Esophagus squamous epithelium (tissue), 5 donors: ENCODE measurements around the gene CYSTM1. TPM values are rescaled to one million over a fixed set of nuclear protein-coding genes. Genes with fewer than 3 reads are reported as not detected.

Experiments used
- DNase-seq: peaks from one replicate; lab custom pipeline; 2025; lab: John Stamatoyannopoulos, UW
- H3K27ac ChIP-seq, 4 donors: fragments of 200-600 bp; sonication (generic); one replicate each; pipeline ENCODE4 v1.5.1; 2016 to 2019; ENCODE audit warnings: mild to moderate bottlenecking in 1 of 4
- H3K27me3 ChIP-seq, 4 donors: fragments of 200-600 bp; sonication (generic); 1 replicate in 3 of 4; 2 replicates in 1 of 4; pipeline versions ENCODE4 v1.5.1 to v1.6.0; 2017 to 2021; ENCODE audit warnings: antibody characterized with exemption in 1 of 4
- H3K36me3 ChIP-seq, 3 donors: fragments of 200-600 bp; sonication (generic); one replicate each; pipeline ENCODE4 v1.5.1; 2016 to 2019
- H3K4me1 ChIP-seq, 3 donors: fragments of 200-600 bp; sonication (generic); one replicate each; pipeline ENCODE4 v1.5.1; 2017 to 2019
- H3K4me3 ChIP-seq, 4 donors: fragments of 200-600 bp; sonication (generic); 1 replicate in 3 of 4; 2 replicates in 1 of 4; pipeline ENCODE4 v1.5.1; 2016 to 2019; ENCODE audit warnings: mild to moderate bottlenecking in 2 of 4, moderate library complexity in 1 of 4
- H3K9me3 ChIP-seq, 3 donors: fragments of 200-600 bp; sonication (generic); one replicate each; pipeline ENCODE4 v1.5.1; 2016 to 2019
- CTCF ChIP-seq, 6 experiments: fragments of 450-650 bp in 4 of 6; fragments of 200-600 bp in 2 of 6; sonication (generic) in 2 of 6; IDR thresholded peaks; one replicate each; pipeline ENCODE4 v1.5.1; 2016 to 2019; ENCODE audit warnings: antibody characterized with exemption in 6 of 6, mild to moderate bottlenecking in 4 of 6, moderate library complexity in 4 of 6
- POLR2A ChIP-seq, 4 donors: fragments of 450-650 bp; IDR thresholded peaks; one replicate each; pipeline ENCODE4 v1.6.1; 2017; ENCODE audit warnings: antibody characterized with exemption in 4 of 4, mild to moderate bottlenecking in 4 of 4, moderate library complexity in 3 of 4
- WGBS, 2 donors: methylation state at CpG; one replicate each; pipeline ENCODE4 v1.1.5; 2018; 5-methylcytosine and 5-hydroxymethylcytosine counted together
- intact Hi-C: fragments of 100-400 bp; cut with DNase I; formaldehyde crosslinking; loops from one replicate; pipeline ENCODE4 v1.15.0; 2022
- total RNA-seq, 4 donors: library from RNA; depleted of rRNA; stranded (reverse); fragments of >200 nt; gene quantifications; one replicate each; pipeline ENCODE4 v1.1.0, GENCODE V29; 2016
- donor health status: DM: yes; HTN: yes; CAD: no.

The CYSTM1 gene
- total RNA-seq, 4 donors from 2014 or later: 2.6 to 22.5 (median 12.8) TPM

- H3K4me3 ChIP-seq: no peak overlapping the region
- intact Hi-C loops: no loop called here
- no peaks in the 10 kb centered on the region for H3K9me3 ChIP-seq
- H3K36me3 ChIP-seq: no peaks in the 10 kb centered on the region
- no peak for DNase-seq
- 71 to 78% methylated on average over 3 to 4 of the region's 4 CpGs for WGBS, 2 donors
- H3K4me1 ChIP-seq: peaks cover 0 to 28% (median 5%) of the 10 kb centered on the region in 3 donors
- H3K27me3 ChIP-seq: no peaks in the 10 kb centered on the region
- TF ChIP-seq CTCF (IDR thresholded peaks at IDR 0.05) (no peak), POLR2A (IDR thresholded peaks at IDR 0.05) (no peak)
- no peak overlapping the region for H3K27ac ChIP-seq
Measured at GRCh38 chr5:140214831-140215230, 39.8 kb downstream of the CYSTM1 start.

GRCh38 chr5:140215276-140215675 is 40.3 kb downstream of the CYSTM1 start:
- no peak for DNase-seq
- peaks cover 0 to 31% (median 5%) of the 10 kb centered on the region in 3 donors for H3K4me1 ChIP-seq
- TF ChIP-seq CTCF (IDR thresholded peaks at IDR 0.05) (no peak), POLR2A (IDR thresholded peaks at IDR 0.05) (no peak)
- intact Hi-C loops: no loop called here
- H3K36me3 ChIP-seq: no peaks in the 10 kb centered on the region
- no peaks in the 10 kb centered on the region for H3K27me3 ChIP-seq
- WGBS, 2 donors: 83 to 100% methylated on average over 1 of the region's 1 CpG
- H3K9me3 ChIP-seq: no peaks in the 10 kb centered on the region
- no peak overlapping the region for H3K27ac ChIP-seq
- no peak overlapping the region for H3K4me3 ChIP-seq

GRCh38 chr5:140216478-140217074 is 41.6 kb downstream of the CYSTM1 start:
- H3K27ac ChIP-seq: peak overlapping the region in 1 of 4 donors; percentile 17
- no peaks in the 10 kb centered on the region for H3K36me3 ChIP-seq
- 76 to 80% methylated on average over 5 of the region's 5 CpGs for WGBS, 2 donors
- H3K4me1 ChIP-seq: peaks cover 0 to 44% (median 8%) of the 10 kb centered on the region in 3 donors
- no peak overlapping the region for H3K4me3 ChIP-seq
- H3K27me3 ChIP-seq: no peaks in the 10 kb centered on the region
- TF ChIP-seq CTCF (IDR thresholded peaks at IDR 0.05) (no peak), POLR2A (IDR thresholded peaks at IDR 0.05) (no peak)
- no peak for DNase-seq
- intact Hi-C loops: no loop called here
- no peaks in the 10 kb centered on the region for H3K9me3 ChIP-seq

- no peak for DNase-seq
Measured at GRCh38 chr5:140217299-140218026, 42.5 kb downstream of the CYSTM1 start.

More at GRCh38 chr5:140217299-140218026, 42.5 kb downstream of the CYSTM1 start:
- TF ChIP-seq CTCF (IDR thresholded peaks at IDR 0.05) (no peak), POLR2A (IDR thresholded peaks at IDR 0.05) (no peak)
- no peak overlapping the region for H3K4me3 ChIP-seq
- H3K4me1 ChIP-seq: peaks cover 0 to 53% (median 8%) of the 10 kb centered on the region in 3 donors
- H3K9me3 ChIP-seq: no peaks in the 10 kb centered on the region
- 86 to 93% methylated on average over 1 of the region's 1 CpG for WGBS, 2 donors
- H3K27me3 ChIP-seq: no peaks in the 10 kb centered on the region
- no peaks in the 10 kb centered on the region for H3K36me3 ChIP-seq
- no peak overlapping the region for H3K27ac ChIP-seq
- intact Hi-C loops: no loop called here
